HG03439 (cell line): ENCODE results near the gene TEDC2.
A peak's percentile ranks its signal among the peaks of the same experiment; 100 is the strongest.
"Not testable (repeated sequence)": the region's sequence is repeated elsewhere in the genome, so short reads cannot be mapped to it uniquely, and the experiment has no call there.

Experiments used
- ATAC-seq: cut with Tn5 transposase; IDR thresholded peaks from one replicate; pipeline ENCODE4 v1.9.1; 2021; ENCODE audit warnings: mild to moderate bottlenecking, moderate library complexity; ENCODE audit not compliant: unreplicated experiment

TEDC2 gene

DNA sequence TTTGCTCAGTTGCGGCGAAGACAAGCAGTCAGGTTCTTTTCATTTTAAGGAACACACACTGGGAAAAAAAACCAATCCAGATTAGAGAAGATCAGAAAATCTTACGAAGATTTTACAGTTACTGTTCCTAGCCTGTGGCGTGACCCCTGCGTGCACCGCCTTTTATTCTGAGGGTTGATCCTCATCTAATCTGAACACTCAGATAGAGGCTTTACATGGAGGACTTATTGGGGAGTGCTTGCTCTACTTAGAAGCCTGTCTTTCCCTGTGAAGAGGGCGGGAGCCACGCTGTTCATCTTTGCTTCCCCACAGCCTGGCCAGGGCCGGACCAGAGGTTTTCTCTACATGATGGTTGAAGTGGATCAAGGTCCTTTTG, 16.4 kb downstream of the TEDC2 start:
- ATAC-seq = no peak

DNA sequence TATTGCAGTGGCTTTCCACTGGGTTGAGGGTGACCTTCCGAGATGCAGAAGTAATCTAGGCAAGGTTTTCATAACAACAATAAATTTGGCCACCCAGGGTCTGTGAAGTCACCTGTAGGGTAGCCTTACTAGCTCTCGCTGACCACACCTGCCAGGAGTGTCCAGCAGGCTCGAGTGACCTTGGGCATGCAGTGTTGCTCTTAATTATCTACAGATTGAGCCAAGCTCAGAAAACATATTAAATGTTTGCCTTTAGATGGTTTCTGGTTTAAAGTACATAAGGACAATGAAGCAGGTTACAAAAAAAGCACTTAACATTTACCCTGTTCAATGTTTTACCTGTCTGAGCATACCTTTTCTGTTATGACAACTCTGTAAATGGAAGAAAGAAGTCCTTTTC, 16.8 kb downstream of the TEDC2 start:
- no peak for ATAC-seq

DNA sequence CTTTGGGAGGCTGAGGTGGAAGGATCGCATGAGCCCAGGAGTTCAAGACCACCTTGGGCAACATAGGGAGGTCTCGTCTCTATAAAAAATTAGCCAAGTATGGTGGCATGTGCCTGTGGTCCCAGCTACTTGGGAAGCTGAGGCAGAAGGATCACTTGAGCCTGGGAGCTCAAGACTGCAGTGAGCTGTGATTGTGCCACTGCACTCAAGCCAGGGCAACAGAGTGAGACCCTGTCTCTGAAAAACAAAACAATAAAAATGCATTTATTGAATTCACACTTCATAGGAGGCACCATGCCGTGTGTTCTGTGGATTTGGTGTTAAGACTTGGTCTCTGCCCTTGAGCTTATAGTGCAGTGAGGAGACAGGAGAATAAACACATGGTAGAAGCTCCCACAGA, 17.4 kb downstream of the TEDC2 start:
- no peak for ATAC-seq

DNA sequence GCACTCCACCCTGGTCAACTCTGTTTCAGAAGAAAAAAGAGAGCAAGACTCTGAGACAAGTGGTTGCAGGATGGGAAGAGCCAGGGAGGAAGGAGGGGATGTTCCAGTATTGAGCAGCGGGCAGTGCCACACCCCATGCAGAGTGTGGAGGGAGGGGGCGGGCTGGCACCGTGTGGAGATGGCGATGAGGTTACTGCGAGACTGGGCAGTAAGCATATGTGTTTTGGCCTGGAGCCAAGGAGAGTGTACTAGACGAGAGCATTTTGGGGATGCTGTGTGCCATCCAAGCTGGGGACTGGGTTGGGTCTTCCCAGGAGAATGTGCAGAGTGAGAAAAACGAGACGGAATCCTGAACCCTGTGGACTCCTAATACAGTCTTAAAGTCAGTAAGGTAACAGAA, 18.4 kb downstream of the TEDC2 start:
- ATAC-seq = no peak

DNA sequence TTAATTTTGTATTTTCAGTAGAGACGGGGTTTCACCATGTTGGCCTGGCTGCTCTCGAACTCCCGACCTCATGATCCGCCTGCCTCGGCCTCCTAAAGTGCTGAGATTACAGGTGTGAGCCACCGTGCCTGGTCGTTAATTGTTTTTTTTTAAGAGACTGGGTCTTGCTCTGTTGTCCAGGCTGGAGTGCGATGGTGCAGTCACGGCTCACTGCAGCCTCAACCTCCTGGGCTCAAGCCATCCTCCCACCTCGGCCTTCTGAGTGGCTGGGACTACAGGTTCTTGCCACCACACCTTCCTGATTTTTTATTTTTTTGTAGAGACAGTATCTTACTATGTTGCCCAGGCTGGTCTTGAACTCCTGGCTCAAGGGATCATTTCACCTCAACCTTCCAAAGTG, 20.1 kb downstream of the TEDC2 start:
- ATAC-seq = not testable (repeated sequence)

DNA sequence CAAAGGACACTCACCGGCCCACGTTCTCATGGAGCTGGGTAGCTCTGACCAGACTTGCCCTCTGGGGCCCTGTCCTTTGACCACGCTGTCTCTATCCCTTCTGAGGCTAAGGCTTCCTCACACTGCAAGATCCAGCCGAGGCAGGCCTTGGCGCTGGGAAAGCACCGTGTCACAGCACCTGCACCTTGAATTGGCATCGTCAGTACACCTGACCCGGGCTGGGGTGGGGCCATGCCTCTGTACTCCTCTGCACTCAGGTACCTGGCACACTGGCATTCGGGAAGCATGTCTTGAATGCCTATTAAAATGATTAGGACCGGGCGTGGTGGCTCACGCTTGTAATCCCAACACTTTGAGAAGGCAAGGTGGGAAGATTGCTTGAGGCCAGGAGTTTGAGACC, 21.0 kb downstream of the TEDC2 start:
- ATAC-seq = no peak

DNA sequence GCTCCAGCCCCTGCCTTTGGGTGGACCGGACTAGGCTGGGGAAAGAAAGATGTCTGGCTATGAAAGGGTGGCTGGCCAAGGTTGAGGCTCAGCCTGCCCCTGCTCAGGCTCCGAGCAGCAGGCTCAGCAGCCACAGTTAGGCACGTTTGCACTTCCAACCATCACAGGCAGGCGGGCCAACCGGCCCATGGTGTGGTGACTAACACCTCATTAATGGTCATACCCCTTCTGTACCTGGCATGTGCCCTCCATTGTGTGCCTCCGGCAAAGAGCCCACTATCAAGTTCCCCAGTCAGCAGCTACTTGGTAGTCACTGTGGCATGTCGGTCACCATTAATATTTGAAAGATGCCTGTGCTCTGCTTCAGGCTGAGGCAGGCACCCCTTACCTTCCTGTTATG, 21.8 kb downstream of the TEDC2 start:
- ATAC-seq = no peak

DNA sequence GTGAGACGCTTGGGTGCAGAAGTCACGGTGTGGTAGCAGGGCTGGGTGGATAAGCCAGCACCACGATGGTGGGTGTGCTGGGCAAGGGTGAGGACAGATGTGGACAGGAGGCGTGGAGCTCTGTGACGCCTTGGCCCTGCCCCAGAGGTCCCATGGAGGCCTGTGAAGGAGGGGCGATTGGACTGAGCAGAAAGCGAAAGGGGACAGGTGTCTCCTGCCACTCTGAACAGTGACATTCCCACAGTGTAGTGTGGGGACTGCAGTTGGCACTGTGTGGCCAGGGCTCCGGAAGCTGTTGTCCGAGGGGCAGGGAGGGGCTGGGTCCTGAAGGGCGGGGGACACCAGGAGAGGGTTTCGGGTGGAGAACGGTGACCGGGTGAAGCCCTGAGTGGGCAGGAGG, 22.3 kb downstream of the TEDC2 start:
- no peak for ATAC-seq

DNA sequence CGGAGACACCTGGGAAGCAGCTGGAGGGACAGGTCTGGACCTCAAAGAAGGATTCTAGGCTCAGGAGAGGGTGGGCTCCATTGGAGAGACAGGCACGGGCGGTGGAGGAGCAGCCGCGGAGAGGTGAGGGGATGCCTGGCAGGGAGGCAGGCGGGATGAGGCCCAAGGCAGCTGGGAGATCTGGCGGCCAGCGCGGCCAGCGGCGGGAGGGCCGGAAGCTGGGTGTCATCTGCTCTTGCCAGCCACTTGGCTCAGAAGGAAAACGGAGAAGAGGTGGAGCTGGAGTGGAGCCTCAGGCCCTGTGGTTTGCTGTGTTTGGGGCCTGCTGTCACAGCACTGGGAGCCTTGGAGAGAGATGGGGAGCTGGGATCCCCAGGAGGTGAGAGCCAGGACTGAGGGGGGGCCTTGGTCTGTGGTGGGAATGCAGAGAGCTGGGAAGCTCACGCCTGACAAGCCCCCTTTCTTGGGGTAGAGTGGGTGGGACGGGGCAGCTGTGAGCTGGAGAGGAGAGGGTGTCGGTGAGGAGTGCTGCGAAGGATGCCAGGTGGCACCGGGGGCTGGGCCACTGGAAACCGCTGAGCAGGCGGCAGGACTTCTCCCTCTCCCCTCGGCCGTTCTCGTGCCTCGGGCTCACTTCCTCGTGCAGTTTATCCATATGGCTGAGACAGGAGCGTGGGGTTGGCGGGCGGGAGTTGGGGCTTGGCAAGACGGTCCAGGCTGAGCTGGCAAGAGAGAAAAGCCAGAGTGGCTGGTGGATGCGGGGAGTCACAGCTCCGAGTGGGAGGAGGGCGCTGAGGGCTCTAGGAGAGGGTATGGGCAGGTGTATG, 23.0 kb downstream of the TEDC2 start:
- ATAC-seq = no peak

DNA sequence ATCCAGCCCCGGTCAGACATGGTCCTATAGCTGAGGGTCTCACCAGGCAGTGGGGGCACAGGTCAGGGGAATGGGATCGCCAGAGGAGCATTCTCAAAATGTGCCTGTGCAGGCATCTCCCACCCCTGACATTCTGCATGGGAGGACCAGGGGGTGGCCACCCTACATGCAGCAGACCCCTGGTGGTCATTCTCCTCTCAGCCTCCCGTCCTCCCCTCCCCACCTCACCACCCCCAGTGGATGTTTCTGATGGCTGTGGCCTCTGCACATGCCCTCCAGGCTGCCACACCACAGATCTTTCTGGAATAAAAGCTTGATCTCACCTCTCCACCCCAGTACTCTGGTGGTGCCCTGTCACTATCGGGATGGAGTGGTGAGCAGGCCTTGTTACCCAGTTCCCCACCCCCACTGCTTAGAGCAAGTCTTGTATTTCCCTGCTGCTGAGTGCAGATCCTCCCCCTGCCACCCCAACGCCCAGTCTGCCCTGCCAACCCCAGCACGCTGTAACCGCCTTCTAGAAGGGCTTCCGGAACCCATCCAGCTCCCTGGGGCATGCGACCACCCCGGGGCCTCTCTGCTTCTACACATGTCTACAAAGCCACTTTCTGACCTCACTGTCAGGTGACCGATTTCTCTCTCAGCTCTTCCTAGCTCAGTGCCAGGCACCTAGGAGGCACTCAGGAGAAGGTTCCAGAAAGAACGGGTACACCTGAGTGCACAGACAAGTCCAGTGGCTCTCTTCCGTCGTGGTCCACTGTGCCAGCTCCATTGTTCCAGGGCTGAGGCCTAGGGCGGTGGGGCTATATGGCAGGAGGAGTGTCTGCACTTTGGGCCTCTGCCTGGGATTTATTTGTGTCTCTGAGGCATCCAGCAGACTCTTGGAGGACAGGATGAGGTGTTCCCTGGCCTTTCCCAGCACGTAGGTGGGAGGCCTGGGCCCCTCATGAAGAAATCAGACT, 24.3 kb downstream of the TEDC2 start:
- ATAC-seq = no peak

DNA sequence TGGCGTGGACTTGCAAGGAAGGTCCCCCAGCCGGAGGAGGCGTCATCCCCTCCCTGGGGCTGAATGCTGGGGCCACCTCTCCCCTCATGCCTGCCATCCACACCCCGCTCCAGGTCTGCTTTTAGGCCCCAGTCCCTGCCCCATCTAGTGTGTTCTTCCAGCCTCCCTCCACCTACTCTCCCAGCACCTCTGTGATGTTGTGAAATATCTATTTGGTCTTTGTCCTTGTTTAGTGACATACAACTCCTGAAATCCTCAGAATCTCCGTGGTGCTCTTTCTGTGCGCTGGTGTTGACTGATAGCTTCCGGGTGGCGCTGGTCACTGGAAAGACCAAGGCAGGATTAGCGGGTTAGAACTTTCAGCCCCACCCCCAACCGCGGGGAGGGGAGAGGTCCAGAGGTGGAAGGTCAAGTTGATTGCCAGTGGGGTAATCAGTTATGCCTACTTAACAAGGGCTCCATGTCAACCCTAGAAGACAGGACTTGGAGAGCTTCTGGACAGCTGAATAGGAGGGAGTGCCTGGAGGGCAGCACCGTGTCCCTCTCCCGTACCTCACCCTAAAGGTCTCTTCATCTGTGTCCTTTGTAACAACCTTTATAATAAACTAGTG, 25.1 kb downstream of the TEDC2 start:
- ATAC-seq = no peak

DNA sequence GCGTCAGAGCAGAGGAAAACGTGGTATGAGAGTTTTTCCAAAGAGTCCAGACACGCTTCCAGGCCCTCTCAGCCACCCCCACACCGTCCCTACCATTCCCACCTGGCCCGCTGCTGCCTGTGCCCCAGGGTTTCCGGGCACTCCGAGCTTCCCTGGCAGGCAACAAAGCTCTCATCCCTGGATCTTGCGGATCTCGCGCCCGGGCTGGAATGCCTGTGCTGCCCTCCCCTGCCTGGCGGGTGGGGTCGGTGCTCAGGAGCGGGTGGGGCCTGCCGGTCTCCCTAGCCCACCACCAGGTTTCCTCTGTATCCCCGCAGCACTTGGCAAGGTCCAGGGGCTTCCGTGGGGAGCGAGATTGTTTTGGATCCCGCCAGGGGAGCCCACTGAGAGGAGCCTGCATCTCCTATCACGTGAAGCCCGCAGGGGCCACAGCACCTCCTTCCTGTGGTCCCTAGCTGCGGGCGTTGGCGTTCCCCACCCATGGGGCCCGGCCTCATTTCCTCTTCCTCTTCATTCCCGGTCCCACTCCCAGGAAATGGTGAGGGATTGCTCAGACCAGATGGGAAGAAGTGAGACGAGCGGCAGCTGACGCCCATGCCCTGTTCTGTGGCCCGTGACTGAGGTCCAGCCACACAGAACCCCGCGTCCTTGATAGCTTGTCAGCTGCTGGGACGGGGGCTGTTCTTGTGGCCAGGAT, 26.1 kb downstream of the TEDC2 start:
- ATAC-seq = no peak

DNA sequence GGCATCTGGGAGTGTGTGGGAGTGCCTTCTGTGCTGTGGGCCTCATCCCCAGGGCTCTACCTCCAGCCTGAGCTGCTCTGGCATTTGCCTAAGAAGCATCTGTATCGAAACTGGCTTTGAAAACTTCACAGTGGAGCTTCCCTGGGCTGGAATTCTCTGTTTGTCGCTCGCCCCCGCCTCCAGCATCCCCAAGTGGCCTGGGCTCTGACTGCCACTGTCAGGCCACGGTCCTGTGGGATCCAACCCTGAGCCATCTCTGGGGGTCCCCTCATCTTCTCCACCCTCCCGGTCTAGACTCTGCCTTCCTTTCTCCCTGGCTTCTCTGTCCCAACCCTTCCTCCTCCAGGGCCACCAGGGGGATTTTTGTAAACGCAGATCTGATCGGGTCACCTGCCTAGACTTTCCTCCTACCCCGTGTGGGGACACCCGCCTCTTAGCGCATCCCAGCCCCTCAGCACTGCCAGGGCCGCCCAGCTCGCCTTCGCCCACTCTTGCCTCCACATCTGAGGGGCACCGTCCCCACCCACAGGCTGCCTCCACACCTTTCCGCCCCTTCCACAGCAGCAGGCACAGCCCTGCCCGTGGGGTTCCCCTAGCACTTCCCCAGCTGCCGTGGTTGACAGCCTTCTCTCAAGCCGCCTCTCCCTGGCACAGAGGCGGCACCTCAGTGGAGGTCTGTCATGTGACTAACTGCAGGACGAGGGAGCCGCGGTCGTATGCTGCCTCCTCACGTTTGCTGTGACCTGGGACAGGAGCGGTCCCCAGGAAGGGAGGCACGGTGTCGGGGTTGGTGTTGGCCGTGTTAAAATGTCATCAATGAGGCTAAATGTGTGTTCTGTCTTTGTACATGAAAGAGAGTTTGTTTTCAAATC, 27.0 kb downstream of the TEDC2 start:
- peak; percentile 64 for ATAC-seq

DNA sequence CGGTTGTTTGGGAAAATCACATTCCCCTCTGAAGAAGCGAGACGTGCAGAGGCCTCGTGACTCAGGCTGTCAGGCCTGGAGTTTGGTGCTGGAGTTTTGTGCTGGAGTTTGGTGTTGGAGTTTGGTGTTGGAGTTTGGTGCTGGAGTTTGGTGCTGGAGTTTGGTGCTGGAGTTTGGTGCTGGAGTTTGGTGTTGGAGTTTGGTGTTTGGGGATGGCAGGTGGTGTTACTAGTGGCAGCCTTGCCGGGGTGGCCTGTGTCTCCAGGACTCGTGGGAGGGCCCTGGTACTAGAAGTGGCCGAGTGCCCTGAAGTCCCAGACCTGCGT, 27.6 kb downstream of the TEDC2 start:
- no peak for ATAC-seq

DNA sequence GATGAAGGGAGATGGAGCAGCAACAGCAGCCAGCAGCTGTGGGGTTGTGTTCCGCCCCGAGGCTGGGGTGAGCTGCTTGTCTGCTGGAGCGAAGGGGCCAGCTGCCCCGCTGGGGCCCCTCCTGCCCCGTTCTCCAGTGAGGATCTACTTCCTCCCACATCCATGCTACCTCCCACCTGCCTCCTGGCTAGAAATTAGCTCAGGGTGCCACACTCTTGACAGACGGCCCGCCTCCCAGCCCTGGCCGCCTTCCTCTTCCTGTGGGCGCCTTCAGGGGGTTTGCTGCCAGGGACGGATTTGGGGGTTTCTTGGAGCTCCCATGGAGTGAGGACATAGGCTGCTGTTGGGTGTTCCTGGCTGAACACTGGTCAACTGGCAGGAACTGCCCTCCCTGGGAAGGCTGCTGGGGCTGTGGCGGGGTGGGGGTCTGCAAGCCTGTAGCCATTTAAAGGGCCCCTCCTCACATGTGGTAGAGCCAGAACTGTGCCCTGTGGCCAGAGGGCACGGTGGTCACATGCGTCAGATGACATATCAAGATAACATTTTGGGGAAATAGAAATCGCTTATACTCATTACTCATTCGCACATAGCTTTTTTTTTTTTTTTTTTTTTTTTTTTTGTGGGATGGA, 28.1 kb downstream of the TEDC2 start:
- no peak for ATAC-seq

DNA sequence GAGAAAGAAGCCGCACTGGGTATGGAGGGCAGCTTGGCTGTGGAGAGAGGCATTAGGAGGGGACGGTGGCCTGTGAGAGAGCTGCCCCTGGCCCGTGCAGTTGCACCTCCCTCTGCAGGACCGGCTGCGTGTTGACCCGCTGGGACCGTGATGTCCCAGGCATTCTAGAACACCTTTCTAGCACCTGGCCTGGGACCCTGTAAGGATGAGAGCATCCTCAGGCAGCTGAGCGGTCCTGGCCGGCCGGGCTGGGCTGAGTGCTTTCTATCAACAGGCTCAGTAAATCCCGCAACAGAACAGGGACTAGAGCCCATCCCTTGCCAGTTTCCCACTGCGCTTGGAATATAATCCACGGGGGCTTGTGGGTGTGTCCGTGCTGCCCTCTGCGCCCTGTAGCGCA, 29.7 kb downstream of the TEDC2 start:
- no peak for ATAC-seq

DNA sequence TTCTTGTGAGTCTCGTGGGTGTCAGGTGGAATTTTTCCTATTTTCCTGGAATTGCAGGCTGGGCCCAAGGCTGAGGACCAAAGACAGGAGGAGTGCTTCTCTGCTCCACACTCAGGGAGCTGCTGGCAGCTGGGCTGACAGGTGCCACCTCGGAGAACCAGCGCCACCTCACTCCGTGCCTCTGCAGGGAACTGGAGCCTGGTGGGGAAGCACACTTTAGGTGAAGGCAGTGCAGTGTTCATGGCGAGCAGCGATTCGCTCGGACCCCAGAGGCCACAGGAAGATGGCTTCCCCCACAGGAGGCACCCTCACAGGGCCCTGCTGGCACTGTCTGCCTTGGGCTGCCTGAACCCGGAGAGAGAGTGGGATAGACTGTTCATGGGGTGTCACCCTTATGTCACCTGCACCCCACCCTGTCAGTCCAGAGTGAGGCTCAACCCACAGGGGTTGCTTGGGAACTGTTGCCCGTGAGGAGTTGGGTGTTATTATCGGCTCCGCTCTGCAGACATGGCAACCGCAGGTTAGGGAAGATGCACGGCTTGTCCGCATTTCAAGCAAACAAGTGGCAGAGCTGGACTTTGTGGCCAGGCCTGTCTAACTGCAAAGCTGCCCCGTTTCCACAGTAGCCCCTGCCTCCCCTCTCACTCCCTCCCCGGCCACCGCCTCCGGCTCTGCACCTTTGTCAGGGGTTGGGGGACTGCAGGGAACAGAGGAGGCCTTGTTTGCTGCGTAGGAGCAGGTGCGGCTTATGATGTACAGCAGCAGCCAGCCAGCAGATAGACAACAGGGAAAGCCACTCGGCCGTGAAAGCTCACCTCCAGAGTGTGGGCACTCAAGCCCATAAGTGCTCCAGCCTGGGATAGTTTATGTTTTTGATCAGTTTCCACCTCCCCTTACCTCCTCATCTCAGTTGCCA, 30.5 kb downstream of the TEDC2 start:
- ATAC-seq = no peak

DNA sequence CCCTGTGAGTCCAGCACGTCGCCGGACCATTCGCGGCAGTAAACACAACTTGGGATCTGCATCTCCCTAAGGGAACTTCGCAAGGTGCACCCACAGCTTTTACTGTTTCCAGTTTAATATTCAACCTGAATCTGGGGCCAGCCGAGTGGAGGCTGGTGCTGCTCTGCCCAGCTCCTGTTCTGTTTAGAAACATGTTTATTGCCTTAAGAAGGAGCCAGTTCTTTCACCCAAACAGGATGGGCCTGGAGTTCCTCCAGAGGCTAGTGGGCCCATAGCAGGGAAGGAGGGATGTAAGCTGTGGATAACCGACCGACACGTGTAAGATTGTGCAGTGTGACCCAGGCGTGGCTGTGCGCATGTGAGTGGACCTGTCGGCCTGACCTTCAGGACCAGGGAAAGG, 32.4 kb downstream of the TEDC2 start:
- no peak for ATAC-seq

DNA sequence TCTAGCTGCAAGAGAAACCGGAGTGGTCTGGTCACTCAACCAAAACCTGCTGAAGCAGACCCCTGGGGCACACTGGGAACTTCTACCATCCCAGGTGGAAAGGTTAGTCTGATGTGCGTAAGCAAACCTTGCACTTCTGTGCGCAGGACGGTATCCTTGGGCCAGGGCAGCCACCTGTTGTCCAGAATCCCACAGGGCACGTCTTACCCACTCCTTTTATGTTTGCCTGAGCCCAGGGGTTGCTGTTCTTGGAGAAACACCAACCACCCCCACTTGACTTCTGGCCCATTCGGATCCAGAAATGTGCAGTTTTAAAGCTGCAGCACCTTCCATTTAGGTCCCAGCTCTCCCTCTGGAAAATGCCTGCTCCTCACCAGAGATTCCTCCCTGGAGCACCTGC, 33.7 kb downstream of the TEDC2 start:
- ATAC-seq = no peak
